GM21367 (cell line): Measurements from ENCODE around the gene GPR119.
"Not testable (repeated sequence)": the region's sequence is repeated elsewhere in the genome, so short reads cannot be mapped to it uniquely, and the experiment has no call there.

Source experiments
- ATAC-seq: cut with Tn5 transposase; IDR thresholded peaks from one replicate; pipeline ENCODE4 v1.9.1; 2021; ENCODE audit not compliant: unreplicated experiment

GPR119 gene

DNA sequence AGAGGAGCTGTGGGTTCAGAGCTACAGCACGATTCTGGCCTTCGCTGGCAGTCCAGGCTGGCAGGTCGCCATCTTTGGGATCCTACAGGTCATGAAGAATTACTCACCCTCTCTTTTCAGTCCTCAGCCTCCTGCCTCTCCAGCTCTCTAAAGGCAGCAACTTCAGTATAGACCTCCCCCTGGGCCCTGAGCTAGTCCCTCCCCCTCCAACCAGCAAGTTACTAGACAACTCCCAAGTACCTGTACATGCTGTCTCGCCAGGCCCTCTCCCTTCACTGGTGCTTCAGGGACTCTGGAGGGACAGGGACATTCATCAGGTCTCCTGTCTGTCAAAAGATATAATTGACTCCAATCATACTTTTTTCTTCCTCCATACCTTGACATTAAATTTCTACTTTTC lies at the start of gene GPR119:
Gene GPR119 (minus strand): TSS at position 155 of the 400 bp plus-strand sequence. CDS start 227 bp downstream, outside the sequence.
- ATAC-seq, result no peak

DNA sequence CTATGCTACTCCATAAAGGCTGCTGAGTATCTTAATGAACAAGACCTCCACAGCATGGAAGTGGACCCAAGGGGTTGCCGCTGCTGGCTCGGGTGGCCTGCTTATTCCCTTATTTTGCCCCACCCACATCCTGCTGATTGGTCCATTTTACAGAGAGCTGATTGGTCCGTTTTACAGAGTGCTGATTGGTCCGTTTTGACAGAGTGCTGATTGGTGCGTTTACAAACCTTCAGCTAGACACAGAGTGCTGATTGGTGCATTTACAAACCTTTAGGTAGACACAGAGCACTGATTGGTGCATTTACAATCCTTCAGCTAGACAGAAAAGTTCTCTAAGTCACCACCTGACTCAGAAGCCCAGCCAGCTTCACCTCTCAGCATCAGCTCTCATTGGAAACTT lies 43.8 kb upstream of the GPR119 start:
- ATAC-seq, result not testable (repeated sequence)

DNA sequence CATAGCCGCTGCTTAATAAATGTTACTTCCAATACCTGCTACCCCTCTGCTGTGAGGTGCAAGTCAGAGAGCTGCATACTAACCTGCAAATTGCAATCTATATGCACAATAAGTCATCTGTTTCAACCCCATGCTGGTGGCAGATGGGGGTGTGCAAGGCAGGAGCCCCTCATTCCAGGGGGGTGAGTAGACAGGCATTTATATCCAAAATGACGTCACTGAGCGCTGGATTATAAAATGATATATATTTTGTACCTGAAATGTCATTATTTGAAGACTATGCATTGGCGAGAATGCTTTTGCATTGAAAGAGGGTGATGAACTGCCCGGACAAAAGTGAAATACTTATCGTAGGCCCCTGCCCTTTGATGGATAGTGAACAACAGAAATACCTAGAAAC lies 41.1 kb upstream of the GPR119 start:
- ATAC-seq, result no peak

DNA sequence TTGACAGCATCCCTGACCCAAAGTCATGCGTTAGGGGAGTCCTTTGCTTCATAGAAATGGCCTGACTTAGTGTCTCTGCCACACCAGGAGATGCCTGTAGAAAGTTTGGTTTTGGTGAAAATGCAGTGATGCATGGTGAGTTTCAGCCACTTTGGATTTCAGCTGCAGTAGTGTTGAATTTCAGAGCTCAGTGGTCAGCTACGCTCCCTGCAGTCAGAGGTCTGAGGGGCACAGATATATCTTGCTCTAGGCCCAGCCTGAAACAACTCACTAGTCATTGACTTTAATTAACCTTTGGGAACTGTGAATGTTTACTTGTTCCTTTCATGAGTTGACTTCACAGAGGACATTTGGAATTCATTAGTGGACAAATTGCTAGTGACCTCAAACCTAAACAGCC lies 33.8 kb upstream of the GPR119 start:
- no peak for ATAC-seq

DNA sequence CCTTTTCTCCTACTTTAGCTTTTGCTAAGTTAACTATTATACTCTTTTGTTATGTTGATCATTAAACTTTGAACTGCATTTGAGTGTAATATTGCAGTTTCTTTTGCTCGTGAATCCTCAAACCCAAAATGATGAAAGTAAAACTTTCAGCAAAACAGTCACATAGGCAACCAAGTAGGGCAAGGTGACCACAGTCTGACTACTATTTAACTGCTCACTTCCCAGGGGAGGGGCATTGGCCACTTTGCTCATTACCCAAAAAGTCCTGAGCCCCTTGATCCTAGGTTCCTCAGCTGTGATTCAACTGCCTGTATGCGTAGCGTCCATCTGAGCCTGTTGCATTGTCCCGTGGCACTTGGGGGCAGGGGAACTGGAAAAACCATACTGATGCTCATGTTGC lies 33.3 kb upstream of the GPR119 start:
- ATAC-seq, result no peak

DNA sequence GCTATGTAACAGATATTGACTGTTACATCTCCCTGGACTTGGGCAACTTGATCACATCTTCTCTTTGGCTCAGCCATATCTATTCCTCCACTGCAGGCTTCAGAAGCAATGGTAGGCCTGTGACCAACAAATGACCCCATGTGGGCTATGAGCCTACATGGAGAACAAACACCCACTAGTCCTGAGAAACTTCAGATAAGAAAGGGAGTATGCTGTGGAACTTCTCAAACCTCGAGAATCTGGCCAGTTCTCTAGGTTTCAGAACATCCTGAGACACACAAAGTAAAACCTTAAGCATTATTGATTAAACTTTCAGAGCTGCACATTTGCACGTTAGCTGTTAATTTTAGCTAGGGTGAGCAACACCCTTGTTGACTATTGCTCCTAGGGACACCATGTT lies 32.6 kb upstream of the GPR119 start:
- no peak for ATAC-seq

DNA sequence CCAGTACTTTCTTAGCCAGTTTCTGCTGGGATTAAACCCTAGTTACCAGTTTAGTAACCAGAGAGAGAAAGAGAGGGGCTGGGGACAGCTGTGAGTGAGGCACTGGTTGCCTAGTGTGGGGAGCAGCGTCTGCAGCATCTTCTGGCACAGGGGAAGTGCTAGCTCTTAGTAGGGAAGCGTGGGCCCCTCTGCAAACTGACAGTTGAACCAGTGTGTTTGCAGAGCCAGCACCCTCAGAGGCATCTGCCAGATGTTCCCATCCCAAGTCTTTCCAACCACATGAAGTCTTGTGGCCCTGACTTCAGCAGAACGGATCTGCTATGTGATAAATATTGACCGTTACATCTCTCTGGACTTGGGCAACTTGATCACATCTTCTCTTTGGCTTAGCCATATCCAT lies 31.3 kb upstream of the GPR119 start:
- no peak for ATAC-seq

DNA sequence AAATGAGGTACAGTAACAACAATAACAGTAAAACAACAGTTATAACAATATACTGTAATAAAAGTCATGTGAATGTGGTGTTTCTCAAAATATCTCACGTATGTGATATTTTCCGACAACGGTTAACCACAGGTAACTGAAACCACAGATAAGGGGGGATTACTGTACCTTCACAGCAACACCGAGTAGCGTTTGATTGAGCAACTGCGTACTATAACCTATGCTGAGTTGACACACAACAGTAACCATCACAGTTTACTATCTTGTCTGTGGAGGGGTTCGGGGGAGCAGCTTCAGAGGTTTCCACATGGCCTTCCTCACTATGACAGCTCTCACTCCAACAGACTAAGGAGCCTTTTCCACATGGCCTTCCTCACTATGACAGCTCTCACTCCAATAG lies 29.7 kb upstream of the GPR119 start:
- no peak for ATAC-seq

DNA sequence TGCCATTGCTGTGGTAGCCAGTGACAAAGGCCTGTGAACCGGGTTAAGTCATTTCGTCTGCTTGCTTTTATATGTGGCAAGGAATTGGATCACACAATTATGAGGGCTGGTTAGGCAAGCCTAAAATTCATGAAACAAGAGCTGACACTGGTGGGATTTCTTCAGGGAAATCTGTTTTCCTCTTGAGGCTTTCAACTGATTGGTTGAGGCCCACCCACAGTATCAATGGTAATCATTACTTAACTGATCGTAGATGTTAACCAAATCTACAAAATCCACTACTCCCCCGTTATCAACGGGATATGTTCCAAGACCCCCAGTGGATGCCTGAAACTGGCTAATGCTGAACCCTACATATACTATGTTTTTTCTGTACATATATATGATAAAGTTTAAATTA lies 29.3 kb upstream of the GPR119 start:
- ATAC-seq, result no peak

DNA sequence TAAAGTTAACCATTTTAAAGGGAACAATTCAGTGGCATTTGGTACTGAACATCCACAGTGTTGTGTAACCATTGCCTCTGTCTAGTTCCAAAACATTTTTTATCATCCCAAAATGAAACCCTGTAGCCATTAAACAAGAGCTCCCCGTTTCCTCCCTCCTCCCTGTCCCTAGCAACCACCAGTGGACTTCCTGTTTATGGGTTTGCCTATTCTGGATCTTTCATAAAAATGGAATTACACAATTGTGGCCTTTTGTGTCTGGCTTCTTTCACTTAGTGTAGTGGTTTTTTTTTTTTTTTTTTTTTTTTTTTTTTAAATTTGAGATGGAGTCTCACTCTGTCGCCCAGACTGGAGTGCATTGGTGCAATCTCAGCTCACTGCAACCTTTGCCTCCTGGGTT lies 27.9 kb upstream of the GPR119 start:
- no peak for ATAC-seq

DNA sequence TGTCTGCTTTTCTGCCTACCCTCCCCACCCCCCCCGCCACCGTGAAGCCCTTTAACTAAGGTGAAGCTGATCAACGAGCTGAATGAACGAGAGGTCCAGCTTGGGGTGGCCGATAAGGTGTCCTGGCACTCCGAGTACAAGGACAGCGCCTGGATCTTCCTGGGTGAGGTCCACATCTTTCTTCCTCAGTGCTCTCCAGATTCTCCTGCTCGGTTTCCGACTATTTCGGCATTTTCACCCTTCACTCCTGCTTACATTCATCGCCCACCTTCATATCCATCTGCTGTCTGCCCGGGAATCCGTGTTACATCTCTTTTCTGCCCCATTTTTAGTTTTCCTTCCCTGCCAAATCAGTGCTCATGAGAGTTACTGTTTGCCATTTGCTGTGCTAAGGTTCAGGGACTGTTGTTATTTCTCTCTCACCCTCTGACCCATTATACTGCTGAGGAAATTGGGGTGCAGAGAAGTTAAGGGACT lies 16.8 kb upstream of the GPR119 start:
- ATAC-seq, result no peak

DNA sequence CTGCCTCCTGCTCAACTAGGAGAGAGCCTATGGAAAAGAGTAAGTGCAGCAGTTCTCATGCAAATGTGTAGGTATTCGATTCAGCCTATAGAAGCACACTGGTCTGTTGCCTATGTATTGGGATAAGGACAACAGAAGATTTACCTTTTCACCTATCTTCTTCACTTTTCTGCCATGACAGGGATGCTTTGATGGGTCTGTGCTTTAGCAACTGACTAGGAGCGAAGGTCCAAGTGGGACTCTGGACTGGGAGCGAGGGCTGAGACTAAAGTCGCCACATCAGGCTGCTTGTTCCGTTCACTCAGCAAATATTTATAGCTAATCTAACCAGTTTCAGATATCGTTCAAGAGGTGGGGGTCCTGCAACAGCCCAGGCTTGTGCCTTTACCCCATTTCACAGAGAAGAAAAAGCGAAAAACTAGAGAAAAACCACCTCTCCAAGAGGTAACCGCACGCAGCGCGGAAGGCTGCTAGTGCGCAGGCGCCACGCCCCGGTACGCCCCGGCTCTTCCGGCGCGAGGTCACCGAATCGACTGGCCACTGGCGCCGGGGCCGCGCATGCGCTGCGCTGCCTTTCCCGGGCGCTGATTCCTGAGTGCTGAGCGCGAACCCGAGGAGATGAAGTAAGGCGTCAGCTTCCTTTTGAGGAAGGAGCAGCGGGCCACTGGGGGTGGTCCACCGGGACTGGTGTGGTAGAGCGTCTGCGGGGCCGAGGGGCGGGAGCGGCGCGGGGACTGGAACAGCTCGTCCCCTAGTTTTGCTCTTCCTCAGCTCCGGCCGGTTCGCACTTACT lies 16.1 kb upstream of the GPR119 start, which contains the start of gene RBMX2:
Gene RBMX2 (plus strand): TSS at position 573 of the 793 bp plus-strand sequence. CDS start 46 bp downstream, at position 619.
- peak; percentile 96 for ATAC-seq

DNA sequence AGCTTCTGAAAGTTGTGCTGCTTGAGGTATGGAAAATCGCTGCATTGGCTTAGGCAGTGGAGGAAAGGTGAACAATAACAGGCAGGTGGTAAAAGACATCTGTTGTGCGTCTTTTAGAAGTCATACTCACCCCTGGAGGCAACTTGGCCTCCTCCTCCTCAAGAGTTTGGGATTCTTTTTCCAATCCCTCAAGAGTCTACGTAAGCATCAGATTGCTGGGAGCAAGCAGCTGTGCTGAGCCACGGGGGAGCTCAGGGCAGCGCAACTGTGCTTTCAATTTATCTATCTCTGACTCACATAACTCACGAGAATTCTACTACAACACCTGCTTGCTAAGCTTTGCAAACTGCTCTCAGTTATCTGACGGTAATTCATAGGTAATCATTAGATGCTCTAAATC lies 9.9 kb upstream of the GPR119 start:
- no peak for ATAC-seq

DNA sequence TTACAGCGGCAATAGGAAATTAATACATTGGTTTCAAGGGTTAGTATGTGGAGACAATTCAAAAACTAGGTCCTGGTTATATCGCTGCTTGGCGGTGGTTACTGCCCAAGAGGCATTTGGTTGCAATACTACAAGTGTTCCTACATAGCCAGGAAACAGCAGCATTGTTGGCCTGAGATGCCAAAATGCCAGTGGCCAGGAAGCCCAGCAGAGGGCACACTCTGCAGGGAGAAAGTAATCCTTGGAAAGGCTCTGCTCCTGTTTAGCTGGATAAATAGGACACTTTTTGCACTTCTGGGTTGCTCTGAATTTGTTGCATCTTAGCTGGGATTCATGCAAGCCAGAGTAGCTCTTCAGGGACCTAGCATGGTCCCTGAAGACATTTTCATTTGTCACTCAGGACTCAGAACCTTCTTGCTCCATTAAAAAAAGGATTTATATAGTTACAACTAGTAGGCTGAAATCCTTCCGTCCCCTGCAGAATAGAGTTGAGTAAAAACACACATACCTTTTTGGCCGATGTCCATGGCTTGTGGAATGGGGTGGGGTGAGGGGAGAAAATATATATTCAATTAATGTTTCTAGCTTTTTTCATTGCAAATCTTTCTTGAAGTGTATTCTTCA lies 8.1 kb upstream of the GPR119 start:
- ATAC-seq, result no peak

DNA sequence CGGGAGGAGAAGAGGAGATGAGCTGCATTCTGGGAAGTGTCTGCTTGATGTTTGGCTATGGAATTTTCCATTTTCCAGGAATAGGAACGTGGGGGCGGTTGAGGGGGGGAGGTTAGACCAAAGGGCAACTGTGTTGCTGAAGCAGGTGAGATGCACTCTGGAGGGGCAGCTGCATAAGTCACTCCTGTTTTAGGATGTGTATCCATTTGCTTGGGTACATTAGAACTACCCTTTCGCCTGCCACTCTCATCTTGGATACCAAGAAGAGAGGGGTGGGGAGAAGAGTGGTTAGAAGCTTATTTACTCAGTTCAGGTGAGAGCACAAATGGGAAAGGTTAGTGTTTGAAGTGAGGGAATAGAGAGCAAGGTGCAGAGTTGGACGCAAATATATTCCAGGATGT lies 934 bp upstream of the GPR119 start:
- no peak for ATAC-seq

DNA sequence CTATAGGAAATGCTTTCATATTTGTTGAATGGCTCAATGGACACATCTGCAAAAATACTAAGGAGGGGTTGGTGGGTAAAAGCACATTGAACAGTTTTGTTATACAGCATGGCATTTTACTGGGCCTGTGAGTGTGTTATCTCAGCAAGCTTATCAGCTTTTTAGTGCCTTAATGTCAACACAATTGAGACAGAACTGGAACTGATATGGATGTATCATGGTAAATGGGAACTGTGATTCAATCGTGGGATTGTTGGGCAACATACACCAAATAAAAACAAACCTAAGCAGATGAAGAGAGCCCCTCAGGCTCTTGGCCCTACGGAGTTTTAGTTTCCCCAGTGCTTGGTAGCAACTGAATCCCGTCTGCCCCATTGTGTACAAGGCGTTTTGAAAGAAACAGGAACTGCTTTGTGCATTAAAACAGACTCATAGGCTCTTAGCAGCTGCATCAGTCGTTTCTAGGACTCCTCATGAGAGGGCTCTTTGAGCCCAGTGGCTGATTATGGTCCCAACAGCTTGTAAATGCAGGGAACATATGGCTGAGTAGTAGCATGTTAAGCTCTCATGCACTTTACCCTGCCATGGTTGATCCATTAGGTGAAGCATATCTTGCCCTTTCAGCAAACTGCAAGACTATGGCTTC lies 7.3 kb downstream of the GPR119 start:
- no peak for ATAC-seq

DNA sequence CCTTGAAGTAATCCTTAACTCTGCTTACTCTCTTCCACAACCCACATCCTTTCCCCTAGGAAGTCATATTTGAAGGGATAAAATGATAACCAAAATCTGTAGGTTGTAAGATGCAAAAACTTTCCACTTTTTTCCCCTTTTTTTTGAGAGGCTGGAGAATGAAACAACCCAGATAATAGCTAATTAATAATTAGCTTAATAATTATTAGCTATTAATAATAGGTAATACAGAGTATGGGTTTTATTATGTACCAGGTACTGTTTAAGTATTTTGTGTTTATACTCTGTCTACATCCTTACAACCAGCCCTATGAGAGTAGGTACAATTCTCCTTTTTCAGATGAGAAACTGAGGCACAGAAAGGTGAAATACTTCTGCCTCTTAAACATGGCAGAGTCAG lies 9.4 kb downstream of the GPR119 start:
- no peak for ATAC-seq

DNA sequence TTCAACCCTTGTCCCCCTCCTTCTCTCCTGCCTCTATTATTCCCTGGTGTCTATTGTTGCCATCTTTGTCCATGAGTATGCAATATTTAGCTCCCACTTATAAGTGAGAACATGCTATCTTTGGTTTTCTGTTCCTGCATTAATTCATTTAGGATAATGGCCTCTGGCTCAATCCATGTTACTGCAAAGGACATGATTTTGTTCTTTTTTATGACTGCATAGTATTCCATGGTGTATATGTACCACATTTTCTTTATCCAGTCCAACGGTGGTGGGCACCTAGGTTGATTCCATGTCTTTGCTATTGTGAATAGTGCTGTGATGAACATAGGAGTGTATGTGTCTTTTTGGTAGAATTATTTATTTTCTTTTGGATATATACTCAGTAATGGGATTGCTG lies 33.4 kb downstream of the GPR119 start:
- ATAC-seq, result not testable (repeated sequence)

DNA sequence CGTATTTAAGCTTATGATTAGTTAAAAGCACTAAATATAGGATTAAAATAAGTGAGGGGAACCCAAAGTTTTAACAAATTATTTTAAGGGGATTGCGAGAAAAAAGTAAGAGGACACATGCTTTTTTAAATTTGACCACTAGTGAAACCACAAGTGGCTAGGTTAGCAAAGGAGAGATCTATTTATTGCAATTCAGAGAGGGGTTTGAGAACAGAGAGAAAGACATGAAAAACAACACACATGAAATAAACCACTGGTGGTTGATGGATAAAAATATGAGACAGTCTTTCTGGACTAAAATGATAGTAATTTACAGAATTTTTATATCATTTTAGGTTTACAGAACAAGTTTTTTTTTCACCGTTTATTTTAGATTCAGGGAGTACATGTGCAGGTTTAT lies 33.9 kb downstream of the GPR119 start:
- ATAC-seq, result no peak

DNA sequence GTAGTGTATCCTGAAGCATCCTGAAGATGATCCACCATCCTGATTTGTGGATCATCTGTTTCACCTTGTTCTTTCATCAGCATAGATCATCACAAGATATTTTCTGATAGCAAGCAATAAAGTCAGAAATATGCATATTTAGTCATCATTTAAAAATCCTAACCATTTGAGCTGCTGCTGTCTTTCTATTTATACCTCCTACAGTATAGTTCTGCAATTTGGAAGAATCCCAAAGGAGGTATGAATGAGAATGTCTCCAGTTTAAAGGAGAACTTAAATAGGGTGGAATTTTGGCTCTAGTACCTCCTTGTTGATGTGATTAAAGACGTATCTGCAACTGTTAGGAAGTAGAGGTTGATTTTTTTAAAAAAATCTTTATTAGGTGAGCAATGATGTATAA lies 38.2 kb downstream of the GPR119 start:
- no peak for ATAC-seq

DNA sequence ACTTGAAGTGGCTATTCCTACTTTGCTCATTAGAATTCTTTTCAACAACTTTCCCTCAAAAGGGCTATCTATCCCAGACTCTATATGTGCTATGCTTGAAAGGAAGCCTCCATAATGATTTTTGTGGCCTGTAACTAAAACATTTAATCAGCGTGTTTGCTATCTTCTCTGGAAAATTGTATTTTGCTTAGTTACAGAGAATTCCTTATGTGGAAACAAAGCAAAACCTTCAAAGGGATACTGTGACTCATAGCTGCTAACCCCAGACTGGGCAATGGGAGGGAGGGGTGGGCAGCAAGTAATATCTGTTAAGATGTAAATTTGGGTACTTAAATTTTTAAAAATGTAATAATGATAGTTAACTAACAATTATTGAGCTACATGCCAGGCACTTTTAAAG lies 42.1 kb downstream of the GPR119 start:
- ATAC-seq, result no peak

DNA sequence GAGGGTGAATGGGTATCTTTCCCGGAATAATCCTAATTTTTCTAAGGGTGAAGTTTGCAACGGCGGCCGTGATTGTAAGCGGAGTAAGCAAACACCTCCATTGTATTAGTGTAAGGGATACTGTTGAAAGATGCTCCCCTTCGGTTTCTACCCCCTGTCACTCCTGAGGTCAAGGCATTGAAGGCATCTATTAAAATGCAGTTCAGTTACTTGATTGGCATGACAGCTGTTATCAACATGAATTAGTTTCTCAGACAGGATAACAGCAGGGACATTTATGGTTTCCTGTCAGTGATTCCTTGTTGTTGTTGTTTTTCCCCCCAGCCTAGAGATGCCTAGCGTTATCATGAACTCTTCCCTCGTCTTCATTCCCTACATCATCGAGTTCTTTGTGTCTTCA lies 45.2 kb downstream of the GPR119 start:
- peak; percentile 14 for ATAC-seq
